HepG2 (cell line): Measurements from ENCODE around the gene CAMTA1. TPM values are rescaled to one million over a fixed set of nuclear protein-coding genes. Genes with fewer than 3 reads are reported as not detected.

Experiments
- ATAC-seq: fragments of 200-7000 bp; cut with Tn5 transposase; 3 replicates; pipeline ENCODE4 v1.9.1; 2020; ENCODE audit warnings: mild to moderate bottlenecking, moderate library complexity
- BruUV-seq: library from RNA; stranded (reverse); fragments of 400-500 nt; replicated peaks from 2 replicates; lab custom pipeline; 2021; lab: Mats Ljungman, UMichigan
- CTCF ChIA-PET: fragments of 300-600 bp; formaldehyde crosslinking; extraction: SDS; loops from one replicate; lab custom pipeline; 2021; ENCODE audit warnings: low total read pairs, inconsistent platforms, low intra/inter-chr PET ratio; lab: Yijun Ruan, JAX
- POLR2A ChIA-PET: fragments of 350-600 bp; sonication (Branson Sonifier 250); formaldehyde crosslinking; loops from one replicate; lab custom pipeline; 2020; ENCODE audit warnings: antibody characterized with exemption, inconsistent platforms; lab: Yijun Ruan, JAX
- DNase-seq: peaks from one replicate; pipeline ENCODE4 v3.0.0-alpha.2; 2015; ENCODE audit warnings: low spot score
- FAIRE-seq: peaks from 3 replicates; lab custom pipeline; 2011; peaks lifted over from hg19 to GRCh38; lab: Jason Lieb, UNC
- H2AFZ ChIP-seq: one replicate; pipeline ENCODE4 v1.6.1; 2011; ENCODE audit warnings: low read length, inconsistent platforms
- H3K27ac ChIP-seq: fragments of 300-600 bp; 3 replicates; pipeline ENCODE4 v1.8.0; 2011; ENCODE audit warnings: mixed run types, mild to moderate bottlenecking, mixed read lengths, low read length, inconsistent platforms; ENCODE audit not compliant: insufficient read depth; ENCODE audit errors: extremely low read length
- H3K27me3 ChIP-seq, 2 experiments: fragments of 200-600 bp in 1 of 2; 2 replicates in 1 of 2; 3 replicates in 1 of 2; pipeline versions ENCODE4 v1.6.0 to v1.8.0; 2011; ENCODE audit warnings: low read length in 2 of 2, mild to moderate bottlenecking in 2 of 2, moderate library complexity in 2 of 2, inconsistent platforms in 1 of 2; ENCODE audit not compliant: insufficient read depth in 2 of 2, control insufficient read depth in 1 of 2
- H3K36me3 ChIP-seq, 2 experiments: fragments of 200-600 bp in 1 of 2; replicated peaks in 1 of 2; 2 replicates in 1 of 2; 3 replicates in 1 of 2; pipeline versions ENCODE4 v1.5.1 to v1.8.0; 2011; ENCODE audit warnings: low read length in 2 of 2, inconsistent platforms in 1 of 2; ENCODE audit not compliant: insufficient read depth in 2 of 2, control insufficient read depth in 1 of 2
- H3K4me1 ChIP-seq: 2 replicates; pipeline ENCODE4 v1.5.1; 2012; ENCODE audit warnings: low read length, inconsistent platforms; ENCODE audit not compliant: insufficient read depth
- H3K4me2 ChIP-seq: 2 replicates; pipeline ENCODE4 v1.6.0; 2011; ENCODE audit warnings: low read depth, low read length, inconsistent platforms
- H3K4me3 ChIP-seq, 3 experiments: fragments of 200-600 bp in 1 of 3; sonication (generic), shearing (Covaris generic) in 1 of 3; replicated peaks in 1 of 3; 2 replicates each; pipeline ENCODE4 v1.5.1; 2011 to 2016; ENCODE audit warnings: low read length in 3 of 3, inconsistent platforms in 2 of 3, low read depth in 2 of 3, mild to moderate bottlenecking in 2 of 3, control low read depth in 1 of 3, mixed read lengths in 1 of 3; ENCODE audit not compliant: insufficient read depth in 1 of 3
- H3K79me2 ChIP-seq: one replicate; pipeline ENCODE4 v1.6.1; 2011; ENCODE audit warnings: low read length, inconsistent platforms; ENCODE audit not compliant: insufficient read depth
- H3K9ac ChIP-seq: 2 replicates; pipeline ENCODE4 v1.6.0; 2011; ENCODE audit warnings: mild to moderate bottlenecking, low read depth, low read length, inconsistent platforms; ENCODE audit not compliant: insufficient read depth
- H3K9me3 ChIP-seq: 2 replicates; pipeline ENCODE4 v1.5.1; 2012; ENCODE audit warnings: mild to moderate bottlenecking, low read length
- H4K20me1 ChIP-seq: 2 replicates; pipeline ENCODE4 v1.6.0; 2011; ENCODE audit warnings: inconsistent platforms, mild to moderate bottlenecking, low read length, moderate library complexity; ENCODE audit not compliant: insufficient read depth
- HCFC1 ChIP-seq: fragments of 150-350 bp; IDR thresholded peaks from 2 replicates; pipeline ENCODE4 v1.6.1; 2014; ENCODE audit warnings: low read depth, low read length
- KDM2A ChIP-seq: sonication (generic); formaldehyde crosslinking; IDR thresholded peaks from 2 replicates; pipeline ENCODE4 v1.4.0; 2020; ENCODE audit warnings: low read depth, missing genetic modification reagents, borderline replicate concordance
- NCOA1 ChIP-seq: sonication (generic); formaldehyde crosslinking; IDR thresholded peaks from 2 replicates; pipeline ENCODE4 v1.9.0; 2021; ENCODE audit warnings: missing genetic modification reagents
- SOX5 ChIP-seq: IDR thresholded peaks from 2 replicates; pipeline ENCODE4 v1.6.1; 2016; ENCODE audit warnings: borderline replicate concordance
- SUZ12 ChIP-seq: fragments of 150-350 bp; IDR thresholded peaks from 2 replicates; pipeline ENCODE4 v1.6.1; 2014; ENCODE audit warnings: low read depth, low read length
- TBL1XR1 ChIP-seq: fragments of 150-350 bp; IDR thresholded peaks from 2 replicates; pipeline ENCODE4 v1.6.1; 2014; ENCODE audit warnings: borderline replicate concordance, low read length; ENCODE audit not compliant: partially characterized antibody
- TEF ChIP-seq: sonication (generic); formaldehyde crosslinking; IDR thresholded peaks from 2 replicates; pipeline ENCODE4 v1.5.0; 2020; ENCODE audit warnings: missing genetic modification reagents
- ZMAT5 ChIP-seq: sonication (generic); formaldehyde crosslinking; IDR thresholded peaks from 2 replicates; pipeline ENCODE4 v1.5.0; 2020; ENCODE audit warnings: mild to moderate bottlenecking, low read depth, missing genetic modification reagents, borderline replicate concordance
- ZNF281 ChIP-seq: sonication (generic); formaldehyde crosslinking; IDR thresholded peaks from 2 replicates; pipeline ENCODE4 v1.4.0; 2020; ENCODE audit warnings: missing genetic modification reagents, borderline replicate concordance
- ZNF619 ChIP-seq: sonication (generic); formaldehyde crosslinking; IDR thresholded peaks from 2 replicates; pipeline ENCODE4 v1.4.0; 2020; ENCODE audit warnings: mild to moderate bottlenecking, missing genetic modification reagents
- ZNF709 ChIP-seq: sonication (generic); formaldehyde crosslinking; IDR thresholded peaks from 2 replicates; pipeline ENCODE4 v1.5.0; 2020; ENCODE audit warnings: mild to moderate bottlenecking, missing genetic modification reagents
- ZNF841 ChIP-seq: sonication (generic); formaldehyde crosslinking; IDR thresholded peaks from 2 replicates; pipeline ENCODE4 v1.8.1; 2023; ENCODE audit warnings: missing genetic modification reagents, borderline replicate concordance
- ZSCAN12 ChIP-seq: sonication (generic); formaldehyde crosslinking; IDR thresholded peaks from 2 replicates; pipeline ENCODE4 v1.9.0; 2021; ENCODE audit warnings: mild to moderate bottlenecking, missing genetic modification reagents
- WGBS: methylation state at CpG from one replicate; pipeline ENCODE4 v1.1.6; 2017; ENCODE audit warnings: low lambda C conversion rate; 5-methylcytosine and 5-hydroxymethylcytosine counted together
- in situ Hi-C: cut with HindIII; loops from 2 replicates; pipeline ENCODE4 v1.10.0; 2017; ENCODE audit warnings: low pct_unique_long_range_greater_than_20kb; ENCODE audit not compliant: extremely low pct_ligation_motif_present
- intact Hi-C: fragments of 100-400 bp; cut with micrococcal nuclease; formaldehyde crosslinking; loops from one replicate; pipeline ENCODE4 v1.10.0; 2022; ENCODE audit not compliant: unreplicated experiment
- polyA plus RNA-seq, 8 experiments: library from polyadenylated mRNA; depleted of rRNA in 3 of 8; stranded (reverse) in 7 of 8; unstranded in 1 of 8; fragments of >200 nt; fragmentation: Illumina TruSeq in 4 of 8; extraction: Trizol in 4 of 8; gene quantifications; 2 replicates each; pipeline versions ENCODE4 v1.2.1 to v1.2.3, GENCODE V29; 2011 to 2016; ENCODE audit warnings: low read depth in 4 of 8, missing spikeins in 1 of 8, mixed read lengths in 1 of 8; ENCODE audit not compliant: insufficient read depth in 1 of 8
- total RNA-seq, 5 experiments: library from RNA; depleted of rRNA; stranded (reverse); fragments of >200 nt; fragmentation: Illumina TruSeq; extraction: Trizol; gene quantifications; 2 replicates each; pipeline ENCODE4 v1.2.3, GENCODE V29; 2016; ENCODE audit warnings: low read depth in 1 of 5
- TF ChIP-seq, protein P1 (sequence below): sonication (generic); formaldehyde crosslinking; IDR thresholded peaks from 2 replicates; pipeline ENCODE4 v1.4.0; 2020; ENCODE audit warnings: missing genetic modification reagents, borderline replicate concordance
- TF ChIP-seq, protein P2 (sequence below): sonication (generic); formaldehyde crosslinking; IDR thresholded peaks from 2 replicates; pipeline ENCODE4 v1.5.0; 2020; ENCODE audit warnings: mild to moderate bottlenecking, missing genetic modification reagents

CAMTA1 gene
- total and polyA plus RNA-seq, 2 of the 13 experiments (the other 11 are each of a cell fraction or from before 2014, with no cell fraction given) = 25.0 to 36.4 TPM

- TF ChIP-seq, protein P1, sequence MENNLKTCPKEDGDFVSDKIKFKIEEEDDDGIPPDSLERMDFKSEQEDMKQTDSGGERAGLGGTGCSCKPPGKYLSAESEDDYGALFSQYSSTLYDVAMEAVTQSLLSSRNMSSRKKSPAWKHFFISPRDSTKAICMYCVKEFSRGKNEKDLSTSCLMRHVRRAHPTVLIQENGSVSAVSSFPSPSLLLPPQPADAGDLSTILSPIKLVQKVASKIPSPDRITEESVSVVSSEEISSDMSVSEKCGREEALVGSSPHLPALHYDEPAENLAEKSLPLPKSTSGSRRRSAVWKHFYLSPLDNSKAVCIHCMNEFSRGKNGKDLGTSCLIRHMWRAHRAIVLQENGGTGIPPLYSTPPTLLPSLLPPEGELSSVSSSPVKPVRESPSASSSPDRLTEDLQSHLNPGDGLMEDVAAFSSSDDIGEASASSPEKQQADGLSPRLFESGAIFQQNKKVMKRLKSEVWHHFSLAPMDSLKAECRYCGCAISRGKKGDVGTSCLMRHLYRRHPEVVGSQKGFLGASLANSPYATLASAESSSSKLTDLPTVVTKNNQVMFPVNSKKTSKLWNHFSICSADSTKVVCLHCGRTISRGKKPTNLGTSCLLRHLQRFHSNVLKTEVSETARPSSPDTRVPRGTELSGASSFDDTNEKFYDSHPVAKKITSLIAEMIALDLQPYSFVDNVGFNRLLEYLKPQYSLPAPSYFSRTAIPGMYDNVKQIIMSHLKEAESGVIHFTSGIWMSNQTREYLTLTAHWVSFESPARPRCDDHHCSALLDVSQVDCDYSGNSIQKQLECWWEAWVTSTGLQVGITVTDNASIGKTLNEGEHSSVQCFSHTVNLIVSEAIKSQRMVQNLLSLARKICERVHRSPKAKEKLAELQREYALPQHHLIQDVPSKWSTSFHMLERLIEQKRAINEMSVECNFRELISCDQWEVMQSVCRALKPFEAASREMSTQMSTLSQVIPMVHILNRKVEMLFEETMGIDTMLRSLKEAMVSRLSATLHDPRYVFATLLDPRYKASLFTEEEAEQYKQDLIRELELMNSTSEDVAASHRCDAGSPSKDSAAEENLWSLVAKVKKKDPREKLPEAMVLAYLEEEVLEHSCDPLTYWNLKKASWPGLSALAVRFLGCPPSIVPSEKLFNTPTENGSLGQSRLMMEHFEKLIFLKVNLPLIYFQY (CRISPR knock-in tag) = no peak
- TF ChIP-seq NCOA1 (CRISPR knock-in tag) (no peak), TEF (CRISPR knock-in tag) (no peak), ZNF709 (CRISPR knock-in tag) (no peak), ZNF619 (CRISPR knock-in tag) (no peak)
Observed at GRCh38 chr1:6802454-6802853, 17.2 kb downstream of the CAMTA1 start (continued).

- CTCF ChIA-PET = no interaction called here
- Histone ChIP-seq H3K36me3 (0 out of 5 replicates have a peak, but pooled peaks cover 0 to 1% of the 10 kb centered on the region in 2 experiments), H3K4me2 (no peak overlapping the region), H3K4me1 (peaks cover 24% of the 10 kb centered on the region), H3K27ac (no peak overlapping the region), H3K9me3 (no peaks in the 10 kb centered on the region), H3K9ac (no peak overlapping the region), H2AFZ (no peak overlapping the region), H3K27me3 (no peaks in the 10 kb centered on the region), H4K20me1 (peaks cover 6% of the 10 kb centered on the region; the same call in 1 of the 2 replicates), H3K79me2 (peaks cover 56% of the 10 kb centered on the region), H3K4me3 (no peak overlapping the region)
- FAIRE-seq (no peak), ATAC-seq (no peak), DNase-seq (no peak)
- POLR2A ChIA-PET = no interaction called here
- intact Hi-C loops = no loop called here
- 89% methylated on average over 8 of the region's 8 CpGs for WGBS
- in situ Hi-C loops = loop anchor here (10.0 kb wide), 1 partner anchor 58 kb away; no protein-coding TSS in a partner anchor
- no TSS peak for BruUV-seq
- no peak for TF ChIP-seq ZNF281 (CRISPR knock-in tag)
- no peak for TF ChIP-seq ZMAT5 (CRISPR knock-in tag)
- TF ChIP-seq KDM2A (CRISPR knock-in tag) = no peak
- no peak for TF ChIP-seq ZNF841 (CRISPR knock-in tag)
- no peak for TF ChIP-seq ZSCAN12 (CRISPR knock-in tag)
- no peak for TF ChIP-seq SOX5 (CRISPR knock-in tag)
- TF ChIP-seq, protein P2, sequence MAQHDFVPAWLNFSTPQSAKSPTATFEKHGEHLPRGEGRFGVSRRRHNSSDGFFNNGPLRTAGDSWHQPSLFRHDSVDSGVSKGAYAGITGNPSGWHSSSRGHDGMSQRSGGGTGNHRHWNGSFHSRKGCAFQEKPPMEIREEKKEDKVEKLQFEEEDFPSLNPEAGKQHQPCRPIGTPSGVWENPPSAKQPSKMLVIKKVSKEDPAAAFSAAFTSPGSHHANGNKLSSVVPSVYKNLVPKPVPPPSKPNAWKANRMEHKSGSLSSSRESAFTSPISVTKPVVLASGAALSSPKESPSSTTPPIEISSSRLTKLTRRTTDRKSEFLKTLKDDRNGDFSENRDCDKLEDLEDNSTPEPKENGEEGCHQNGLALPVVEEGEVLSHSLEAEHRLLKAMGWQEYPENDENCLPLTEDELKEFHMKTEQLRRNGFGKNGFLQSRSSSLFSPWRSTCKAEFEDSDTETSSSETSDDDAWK = no peak
- TF ChIP-seq SUZ12 = no peak
- TF ChIP-seq HCFC1 = no peak
- TF ChIP-seq TBL1XR1 = no peak
Observed at GRCh38 chr1:6802893-6803292, 17.6 kb downstream of the CAMTA1 start.
